ENCODE data around the gene EDN1.

- TF ChIP-seq CTCF (IDR thresholded peaks at IDR 0.05; ENCODE audit: insufficient read depth, low read length) (no peak), POLR2AphosphoS5 (IDR thresholded peaks at IDR 0.05; ENCODE audit: low read depth) (no peak), REST (IDR thresholded peaks at IDR 0.05; ENCODE audit: insufficient replicate concordance, low read depth) (no peak), GABPA (IDR thresholded peaks at IDR 0.05; ENCODE audit: low read depth) (no peak)
Measured at GRCh38 chr6:12258591-12259075, 31.5 kb upstream of the EDN1 start.

Data from HL-60 (cell line).